KMS-11 (cell line): ENCODE results near the gene FCF1.

Experiments
- H2AFZ ChIP-seq: fragments of 200-600 bp; sonication (generic); 2 replicates; pipeline ENCODE4 v1.6.1; 2016; ENCODE audit warnings: antibody characterized with exemption, mixed run types, low read depth
- H3K27ac ChIP-seq: fragments of 200-600 bp; sonication (generic); 2 replicates; pipeline ENCODE4 v1.6.1; 2016; ENCODE audit warnings: mild to moderate bottlenecking, mixed run types
- H3K27me3 ChIP-seq: fragments of 200-600 bp; sonication (generic); 2 replicates; pipeline ENCODE4 v1.6.1; 2017; ENCODE audit warnings: mild to moderate bottlenecking, low read depth, mixed run types, moderate library complexity; ENCODE audit not compliant: insufficient read depth
- H3K36me3 ChIP-seq: fragments of 200-600 bp; sonication (generic); 2 replicates; pipeline ENCODE4 v1.6.1; 2017; ENCODE audit warnings: mild to moderate bottlenecking, mixed run types; ENCODE audit not compliant: insufficient read depth
- H3K4me1 ChIP-seq: fragments of 200-600 bp; sonication (generic); 2 replicates; pipeline ENCODE4 v1.6.1; 2016; ENCODE audit warnings: mild to moderate bottlenecking, low read depth, mixed run types; ENCODE audit not compliant: poor library complexity, severe bottlenecking
- H3K4me2 ChIP-seq: fragments of 200-600 bp; sonication (generic); 2 replicates; pipeline ENCODE4 v1.7.0; 2016; ENCODE audit warnings: mild to moderate bottlenecking, mixed run types
- H3K4me3 ChIP-seq: fragments of 200-600 bp; sonication (generic); IDR thresholded peaks from 2 replicates; pipeline ENCODE4 v1.6.1; 2017; ENCODE audit warnings: low read depth, low read length, mixed read lengths; ENCODE audit not compliant: insufficient read depth
- H3K79me2 ChIP-seq: fragments of 200-600 bp; sonication (generic); 2 replicates; pipeline ENCODE4 v1.6.1; 2016; ENCODE audit warnings: low read depth, mixed run types; ENCODE audit not compliant: insufficient read depth
- H3K9ac ChIP-seq: fragments of 200-600 bp; sonication (generic); 2 replicates; pipeline ENCODE4 v1.6.1; 2016; ENCODE audit warnings: mild to moderate bottlenecking, mixed run types
- H4K20me1 ChIP-seq: fragments of 200-600 bp; sonication (generic); 2 replicates; pipeline ENCODE4 v1.6.1; 2016; ENCODE audit warnings: mild to moderate bottlenecking, mixed run types; ENCODE audit not compliant: insufficient read depth
- TF ChIP-seq, protein P1 (sequence below): fragments of 200-600 bp; sonication (generic); conservative IDR thresholded peaks from 2 replicates; pipeline ENCODE4 v1.6.1; 2017; ENCODE audit warnings: low read depth, mild to moderate bottlenecking, antibody characterized with exemption, low read length, moderate library complexity, mixed read lengths

FCF1 gene

DNA sequence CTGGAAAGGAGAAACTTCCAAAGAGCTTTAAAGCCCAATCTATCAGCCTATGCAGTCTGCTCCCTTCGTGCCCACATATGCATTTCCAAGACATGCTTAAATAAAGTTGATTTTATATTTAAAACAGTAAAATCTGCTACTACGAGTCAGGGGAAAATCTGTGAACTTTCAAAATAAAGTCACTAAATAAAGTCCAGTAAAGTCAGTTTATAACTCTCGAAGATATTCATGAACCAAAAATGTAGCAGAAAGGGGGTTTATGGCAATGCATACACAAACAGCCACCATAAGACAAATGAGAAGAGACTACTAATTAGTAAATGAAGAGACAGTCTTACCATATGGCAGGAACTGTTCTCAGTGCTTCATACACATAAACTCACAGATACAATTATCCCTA is 19.8 kb upstream of the FCF1 start:
- H3K4me2 ChIP-seq, result no peak overlapping the region
- TF ChIP-seq, protein P1, sequence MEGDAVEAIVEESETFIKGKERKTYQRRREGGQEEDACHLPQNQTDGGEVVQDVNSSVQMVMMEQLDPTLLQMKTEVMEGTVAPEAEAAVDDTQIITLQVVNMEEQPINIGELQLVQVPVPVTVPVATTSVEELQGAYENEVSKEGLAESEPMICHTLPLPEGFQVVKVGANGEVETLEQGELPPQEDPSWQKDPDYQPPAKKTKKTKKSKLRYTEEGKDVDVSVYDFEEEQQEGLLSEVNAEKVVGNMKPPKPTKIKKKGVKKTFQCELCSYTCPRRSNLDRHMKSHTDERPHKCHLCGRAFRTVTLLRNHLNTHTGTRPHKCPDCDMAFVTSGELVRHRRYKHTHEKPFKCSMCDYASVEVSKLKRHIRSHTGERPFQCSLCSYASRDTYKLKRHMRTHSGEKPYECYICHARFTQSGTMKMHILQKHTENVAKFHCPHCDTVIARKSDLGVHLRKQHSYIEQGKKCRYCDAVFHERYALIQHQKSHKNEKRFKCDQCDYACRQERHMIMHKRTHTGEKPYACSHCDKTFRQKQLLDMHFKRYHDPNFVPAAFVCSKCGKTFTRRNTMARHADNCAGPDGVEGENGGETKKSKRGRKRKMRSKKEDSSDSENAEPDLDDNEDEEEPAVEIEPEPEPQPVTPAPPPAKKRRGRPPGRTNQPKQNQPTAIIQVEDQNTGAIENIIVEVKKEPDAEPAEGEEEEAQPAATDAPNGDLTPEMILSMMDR, result no peak
- H3K79me2 ChIP-seq, result no peaks in the 10 kb centered on the region
- H3K36me3 ChIP-seq, result no peaks in the 10 kb centered on the region
- no peak overlapping the region for H3K9ac ChIP-seq
- H3K27me3 ChIP-seq, result no peaks in the 10 kb centered on the region
- no peak overlapping the region for H3K27ac ChIP-seq
- H3K4me1 ChIP-seq, result no peaks in the 10 kb centered on the region
- no peak overlapping the region for H2AFZ ChIP-seq
- H3K4me3 ChIP-seq, result no peak overlapping the region
- no peaks in the 10 kb centered on the region for H4K20me1 ChIP-seq

DNA sequence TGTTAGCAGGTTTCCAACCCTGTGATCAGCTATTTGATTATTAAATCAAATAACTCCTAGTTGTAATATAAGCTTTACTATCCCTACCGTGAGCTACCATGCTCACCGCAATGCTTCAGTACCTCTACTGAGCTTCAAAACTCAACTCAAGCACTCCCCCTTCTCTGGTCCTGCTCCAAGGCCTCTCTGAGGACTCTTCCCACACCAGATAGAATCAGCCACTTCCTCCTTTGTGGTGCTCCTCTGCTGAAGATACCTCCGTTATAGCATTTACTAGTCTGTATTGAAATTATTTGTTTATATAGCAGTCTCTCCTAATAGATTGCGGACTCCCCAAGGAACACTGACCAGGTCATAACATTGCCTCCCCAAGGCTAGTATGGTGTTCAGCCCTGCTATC is 17.5 kb upstream of the FCF1 start:
- Histone ChIP-seq H3K9ac (no peak overlapping the region), H3K36me3 (no peaks in the 10 kb centered on the region), H3K4me2 (no peak overlapping the region), H3K79me2 (no peaks in the 10 kb centered on the region), H3K27me3 (no peaks in the 10 kb centered on the region), H2AFZ (no peak overlapping the region), H3K4me3 (no peak overlapping the region), H3K4me1 (no peaks in the 10 kb centered on the region), H4K20me1 (no peaks in the 10 kb centered on the region), H3K27ac (no peak overlapping the region)
- TF ChIP-seq, protein P1, result no peak

DNA sequence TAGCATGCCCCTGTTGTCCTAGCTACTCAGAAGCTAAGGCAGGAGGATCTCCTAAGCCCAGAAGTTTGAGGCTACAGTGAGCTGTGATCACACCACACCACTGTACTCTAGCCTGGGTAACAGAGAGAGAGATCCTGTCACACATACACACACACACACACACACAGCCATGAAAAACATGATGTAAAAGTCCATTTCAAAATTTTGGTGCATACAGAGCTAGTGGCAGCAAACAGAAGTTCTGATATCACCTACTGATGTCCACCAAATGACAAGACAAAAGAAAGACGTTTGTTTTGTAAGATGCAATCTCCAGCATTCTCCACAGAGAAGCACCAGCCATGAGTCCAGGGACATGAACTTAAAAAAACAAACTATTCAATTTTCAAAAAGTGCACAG is 15.9 kb upstream of the FCF1 start:
- Histone ChIP-seq H4K20me1 (no peaks in the 10 kb centered on the region), H3K4me1 (no peaks in the 10 kb centered on the region), H3K79me2 (no peaks in the 10 kb centered on the region), H3K27ac (no peak overlapping the region), H3K9ac (no peak overlapping the region), H3K36me3 (no peaks in the 10 kb centered on the region), H3K4me2 (no peak overlapping the region), H2AFZ (no peak overlapping the region), H3K4me3 (no peak overlapping the region), H3K27me3 (no peaks in the 10 kb centered on the region)
- TF ChIP-seq, protein P1, result no peak

DNA sequence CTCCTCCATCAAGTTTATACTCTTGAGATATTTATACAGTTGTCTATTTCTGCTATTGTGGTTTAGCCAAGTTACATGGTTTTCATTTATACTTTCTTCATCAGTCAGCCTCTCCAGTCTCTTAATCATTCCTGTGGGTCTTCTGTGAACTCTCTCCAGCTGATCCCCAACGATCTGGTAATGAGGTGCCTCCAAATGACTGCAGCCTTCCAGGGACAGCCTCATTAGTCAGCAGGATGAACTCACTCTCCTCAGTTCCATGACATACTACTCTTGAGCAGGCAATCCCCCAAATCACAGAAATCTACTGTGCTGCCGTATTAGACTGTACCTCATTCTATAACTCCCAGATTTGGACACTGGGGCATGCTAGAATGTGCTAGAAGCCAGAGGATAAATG is 15.4 kb upstream of the FCF1 start:
- Histone ChIP-seq H2AFZ (no peak overlapping the region), H3K27ac (no peak overlapping the region), H3K4me2 (no peak overlapping the region), H4K20me1 (no peaks in the 10 kb centered on the region), H3K27me3 (no peaks in the 10 kb centered on the region), H3K4me1 (no peaks in the 10 kb centered on the region), H3K79me2 (no peaks in the 10 kb centered on the region), H3K9ac (no peak overlapping the region), H3K36me3 (no peaks in the 10 kb centered on the region), H3K4me3 (no peak overlapping the region)
- TF ChIP-seq, protein P1, result no peak

DNA sequence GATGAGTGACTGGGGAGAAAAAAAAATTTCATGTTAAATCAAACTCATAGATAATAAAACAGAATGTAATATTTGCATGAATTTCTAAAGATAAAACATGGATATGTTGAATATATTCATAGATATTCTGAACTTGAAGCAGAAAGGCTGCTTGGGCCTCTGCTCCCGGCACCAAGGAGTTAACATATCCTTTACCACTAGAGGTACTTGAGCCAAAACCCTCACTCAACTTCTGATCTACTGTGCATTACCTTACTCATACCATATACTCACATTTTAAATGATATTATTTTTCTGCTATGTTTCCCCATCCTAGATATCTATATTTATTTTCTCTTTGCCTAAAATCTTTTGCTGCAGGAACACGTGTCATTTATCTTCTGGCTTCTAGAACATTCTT is 15.0 kb upstream of the FCF1 start:
- H3K4me1 ChIP-seq, result no peaks in the 10 kb centered on the region
- TF ChIP-seq, protein P1, result no peak
- H3K27me3 ChIP-seq, result no peaks in the 10 kb centered on the region
- H3K36me3 ChIP-seq, result no peaks in the 10 kb centered on the region
- H3K79me2 ChIP-seq, result no peaks in the 10 kb centered on the region
- no peak overlapping the region for H3K4me2 ChIP-seq
- no peak overlapping the region for H3K27ac ChIP-seq
- no peak overlapping the region for H2AFZ ChIP-seq
- H3K9ac ChIP-seq, result no peak overlapping the region
- no peaks in the 10 kb centered on the region for H4K20me1 ChIP-seq
- H3K4me3 ChIP-seq, result no peak overlapping the region
